Fibroblast of lung (primary cell): ENCODE measurements around the gene TIMM50.

Experiments
- CTCF ChIP-seq, 2 donors: IDR thresholded peaks in 1 of 2; conservative IDR thresholded peaks in 1 of 2; 1 replicate in 1 of 2; 2 replicates in 1 of 2; pipeline ENCODE4 v1.5.1; 2011 to 2012; ENCODE audit warnings: low read length in 2 of 2, control low read depth in 1 of 2, inconsistent platforms in 1 of 2, low read depth in 1 of 2, mild to moderate bottlenecking in 1 of 2
- EZH2 ChIP-seq: IDR thresholded peaks from 2 replicates; pipeline ENCODE4 v1.5.1; 2012; ENCODE audit warnings: low read length, control low read depth, mild to moderate bottlenecking; ENCODE audit errors: missing control alignments

- TF ChIP-seq CTCF (conservative IDR thresholded peaks at IDR 0.05 in 1 of 2, IDR thresholded peaks at IDR 0.05 in 1 of 2; ENCODE audit: low read depth in 1 of 2, low read length in 2 of 2) (no peak), EZH2 (no peak)
Measured at GRCh38 chr19:39509233-39509632, 28.6 kb downstream of the TIMM50 start.
